Measurements from ENCODE around the gene RGS3.

Gene RGS3

GRCh38 chr9:113598883-113599282 lies 135.4 kb downstream of the RGS3 start:
- CTCF ChIA-PET, result interaction anchor here (0.9 to 6.9 kb wide), 3 partner anchors 10 to 59 kb away, joined by 3 to 42 read pairs (median 7); no protein-coding TSS in a partner anchor
- DNase-seq (ENCODE audit: extremely low spot score), result no peak
- POLR2A ChIA-PET, result interaction anchor here (0.7 kb wide), 1 partner anchor 10 kb away, joined by 3 read pairs; no protein-coding TSS in a partner anchor
- TF ChIP-seq CTCF (IDR thresholded peaks at IDR 0.05; ENCODE audit: control extremely low read depth, extremely low read depth, low read depth, missing control alignments), result no peak

GRCh38 chr9:113599646-113600022 lies 136.1 kb downstream of the RGS3 start:
- POLR2A ChIA-PET, result no interaction called here
- CTCF ChIA-PET, result interaction anchor here (1.3 to 6.9 kb wide), 4 partner anchors 8 to 58 kb away, joined by 3 to 48 read pairs (median 33); no protein-coding TSS in a partner anchor
- TF ChIP-seq CTCF (IDR thresholded peaks at IDR 0.05; ENCODE audit: control extremely low read depth, extremely low read depth, low read depth, missing control alignments), result no peak
- no peak for DNase-seq (ENCODE audit: extremely low spot score)

GRCh38 chr9:113600023-113600823 lies 136.7 kb downstream of the RGS3 start:
- no peak for TF ChIP-seq CTCF (IDR thresholded peaks at IDR 0.05; ENCODE audit: control extremely low read depth, extremely low read depth, low read depth, missing control alignments)
- ChIA-PET CTCF (interaction anchor here (1.2 to 6.9 kb wide), 7 partner anchors 9 to 58 kb away, joined by 3 to 48 read pairs (median 5); no protein-coding TSS in a partner anchor), POLR2A (interaction anchor here (0.5 to 0.6 kb wide), 2 partner anchors 183 to 193 kb away, joined by 3 to 4 read pairs; no protein-coding TSS in a partner anchor)
- DNase-seq (ENCODE audit: extremely low spot score), result no peak

GRCh38 chr9:113600871-113601614 lies 137.5 kb downstream of the RGS3 start:
- CTCF ChIA-PET, result interaction anchor here (1.2 to 6.9 kb wide), 7 partner anchors 10 to 57 kb away, joined by 3 to 48 read pairs (median 5); no protein-coding TSS in a partner anchor
- POLR2A ChIA-PET, result interaction anchor here (0.6 kb wide), 1 partner anchor 184 kb away, joined by 4 read pairs; no protein-coding TSS in a partner anchor
- no peak for TF ChIP-seq CTCF (IDR thresholded peaks at IDR 0.05; ENCODE audit: control extremely low read depth, extremely low read depth, low read depth, missing control alignments)
- DNase-seq (ENCODE audit: extremely low spot score), result no peak

- CTCF ChIA-PET, result interaction anchor here (1.6 to 6.9 kb wide), 6 partner anchors 10 to 56 kb away, joined by 4 to 48 read pairs (median 14); no protein-coding TSS in a partner anchor
- POLR2A ChIA-PET, result no interaction called here
- TF ChIP-seq CTCF (IDR thresholded peaks at IDR 0.05; ENCODE audit: control extremely low read depth, extremely low read depth, low read depth, missing control alignments), result no peak
- DNase-seq (ENCODE audit: extremely low spot score), result no peak
Observed at GRCh38 chr9:113601656-113602055, 138.1 kb downstream of the RGS3 start.

All from GM10248 (cell line).